Neural cell (in vitro differentiated cells): ENCODE measurements around the gene TIE1. TPM values are rescaled to one million over a fixed set of nuclear protein-coding genes. Genes with fewer than 3 reads are reported as not detected.

Experiments used
- H2AFZ ChIP-seq: fragments of 200-600, 300-800 bp; sonication (generic), shearing (Covaris generic); 2 replicates; pipeline ENCODE4 v1.6.0; 2014; ENCODE audit warnings: low read depth, mild to moderate bottlenecking, antibody characterized with exemption, low read length, moderate library complexity
- H3F3A ChIP-seq: fragments of 200-600 bp; shearing (Covaris generic); 2 replicates; pipeline ENCODE4 v1.6.1; 2016; ENCODE audit warnings: mild to moderate bottlenecking, moderate library complexity, mixed read lengths, antibody characterized with exemption, low read length; ENCODE audit not compliant: insufficient read depth, poor library complexity, severe bottlenecking
- H3K27ac ChIP-seq: fragments of 200-600, 300-800 bp; sonication (generic), shearing (Covaris generic); 2 replicates; pipeline ENCODE4 v1.5.1; 2014; ENCODE audit warnings: mild to moderate bottlenecking, low read length, moderate library complexity
- H3K27me3 ChIP-seq: fragments of 300-800, 200-600 bp; sonication (generic), shearing (Covaris generic); 2 replicates; pipeline ENCODE4 v1.6.0; 2014; ENCODE audit warnings: mild to moderate bottlenecking, low read depth, low read length, moderate library complexity; ENCODE audit not compliant: insufficient read depth
- H3K36me3 ChIP-seq: fragments of 300-800, 200-600 bp; sonication (generic), shearing (Covaris generic); 2 replicates; pipeline ENCODE4 v1.5.1; 2014; ENCODE audit warnings: mild to moderate bottlenecking, antibody characterized with exemption, low read length, moderate library complexity; ENCODE audit not compliant: insufficient read depth
- H3K4me2 ChIP-seq: fragments of 300-800, 200-600 bp; sonication (generic), shearing (Covaris generic); 2 replicates; pipeline ENCODE4 v1.6.0; 2014; ENCODE audit warnings: mild to moderate bottlenecking, low read length
- H3K4me3 ChIP-seq: fragments of 300-800, 200-600 bp; sonication (generic), shearing (Covaris generic); 2 replicates; pipeline ENCODE4 v1.5.1; 2014; ENCODE audit warnings: mild to moderate bottlenecking, low read length, moderate library complexity
- H3K79me2 ChIP-seq: fragments of 200-600 bp; shearing (Covaris generic); replicated peaks from 2 replicates; pipeline ENCODE4 v1.6.0; 2014; ENCODE audit warnings: mild to moderate bottlenecking, low read length, moderate library complexity; ENCODE audit not compliant: insufficient read depth
- H3K9ac ChIP-seq: fragments of 300-800, 200-600 bp; sonication (generic), shearing (Covaris generic); 2 replicates; pipeline ENCODE4 v1.6.1; 2016; ENCODE audit warnings: mild to moderate bottlenecking, low read length, mixed read lengths
- H3K9me2 ChIP-seq: fragments of 200-600 bp; shearing (Covaris generic); 2 replicates; pipeline ENCODE4 v1.6.1; 2016; ENCODE audit warnings: mild to moderate bottlenecking, low read length, mixed read lengths; ENCODE audit not compliant: insufficient read depth
- H3K9me3 ChIP-seq: fragments of 200-600, 300-800 bp; sonication (generic), shearing (Covaris generic); 2 replicates; pipeline ENCODE4 v1.6.1; 2016; ENCODE audit warnings: mild to moderate bottlenecking, mixed run types, low read length, moderate library complexity, mixed read lengths
- H4K20me1 ChIP-seq: fragments of 200-600 bp; shearing (Covaris generic); 2 replicates; pipeline ENCODE4 v1.6.1; 2016; ENCODE audit warnings: mild to moderate bottlenecking, mixed run types; ENCODE audit not compliant: insufficient read depth
- EP300 ChIP-seq: fragments of 450-650 bp; conservative IDR thresholded peaks from 2 replicates; pipeline ENCODE4 v1.6.1; 2014; ENCODE audit warnings: antibody characterized with exemption, mild to moderate bottlenecking, moderate library complexity; ENCODE audit not compliant: poor library complexity, severe bottlenecking
- EZH2 ChIP-seq: fragments of 200-600, 300-800 bp; shearing (Covaris generic), sonication (generic); IDR thresholded peaks from 2 replicates; pipeline ENCODE4 v1.6.1; 2014; ENCODE audit warnings: antibody characterized with exemption, low read length, borderline replicate concordance, mild to moderate bottlenecking; ENCODE audit not compliant: insufficient read depth, poor library complexity, severe bottlenecking
- MXI1 ChIP-seq: fragments of 450-650 bp; conservative IDR thresholded peaks from 2 replicates; pipeline ENCODE4 v1.6.1; 2014; ENCODE audit warnings: antibody characterized with exemption, mild to moderate bottlenecking; ENCODE audit not compliant: poor library complexity, severe bottlenecking
- POLR2AphosphoS5 ChIP-seq: IDR thresholded peaks from 2 replicates; pipeline ENCODE4 v1.6.1; 2012
- RAD21 ChIP-seq: fragments of 450-650 bp; conservative IDR thresholded peaks from 2 replicates; pipeline ENCODE4 v1.6.1; 2014; ENCODE audit warnings: antibody characterized with exemption, mild to moderate bottlenecking, moderate library complexity
- SMC3 ChIP-seq: fragments of 450-650 bp; conservative IDR thresholded peaks from 2 replicates; pipeline ENCODE4 v1.6.1; 2014; ENCODE audit warnings: antibody characterized with exemption, mild to moderate bottlenecking, moderate library complexity; ENCODE audit not compliant: poor library complexity
- TAF1 ChIP-seq: IDR thresholded peaks from 2 replicates; pipeline ENCODE4 v1.6.1; 2012; ENCODE audit warnings: low read depth
- polyA plus RNA-seq: library from polyadenylated mRNA; depleted of rRNA; stranded (reverse); fragments of >200 nt; gene quantifications from 2 replicates; pipeline ENCODE4 v1.2.3, GENCODE V29; 2014
- TF ChIP-seq, protein P1 (sequence below): IDR thresholded peaks from 2 replicates; pipeline ENCODE4 v1.6.1; 2012; ENCODE audit warnings: borderline replicate concordance
- TF ChIP-seq, protein P2 (sequence below): fragments of 450-650 bp; IDR thresholded peaks from 2 replicates; pipeline ENCODE4 v1.5.1; 2014; ENCODE audit warnings: antibody characterized with exemption, mild to moderate bottlenecking, moderate library complexity; ENCODE audit not compliant: poor library complexity, severe bottlenecking

The TIE1 gene
- polyA plus RNA-seq, 1 donor from 2014 or later = not detected

DNA sequence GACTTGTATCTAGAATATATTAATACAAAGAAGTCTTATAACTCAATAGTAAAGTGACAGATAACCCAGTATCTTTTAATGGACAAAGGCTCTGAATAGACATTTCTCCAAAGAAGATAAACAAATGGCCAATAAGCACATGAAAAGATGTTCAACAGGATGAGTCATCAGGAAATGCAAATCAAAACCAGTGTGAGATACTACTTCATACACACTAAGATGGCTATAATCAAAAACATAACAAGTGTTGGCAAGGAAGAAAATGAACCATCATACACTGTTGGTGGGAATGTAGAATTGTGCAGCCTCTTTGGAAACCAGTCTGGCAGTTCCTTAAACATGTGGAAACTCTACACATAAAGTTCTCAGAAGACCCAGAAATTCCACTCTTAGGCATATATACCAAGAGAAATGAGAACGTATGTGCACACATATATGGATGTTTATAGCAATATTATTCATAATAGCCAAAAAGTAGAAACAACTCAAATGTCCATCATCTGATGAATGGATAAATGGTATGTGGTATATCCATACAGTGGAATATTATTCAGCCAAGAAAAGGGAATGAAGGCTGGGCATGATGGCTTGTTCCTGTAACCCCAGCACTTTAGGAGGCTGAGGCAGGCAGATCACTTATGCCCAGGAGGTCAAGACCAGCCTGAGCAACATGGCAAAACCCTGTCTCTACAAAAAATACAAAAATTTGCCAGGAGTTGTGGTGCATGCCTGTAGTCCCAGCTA, 26.9 kb downstream of the TIE1 start:
- no peaks in the 10 kb centered on the region for H3K79me2 ChIP-seq
- H2AFZ ChIP-seq = no peak overlapping the region
- no peak overlapping the region for H3K4me3 ChIP-seq
- H4K20me1 ChIP-seq = no peaks in the 10 kb centered on the region
- H3K27me3 ChIP-seq = no peaks in the 10 kb centered on the region
- H3F3A ChIP-seq = no peaks in the 10 kb centered on the region
- H3K9me3 ChIP-seq = peaks cover 5% of the 10 kb centered on the region
- no peak overlapping the region for H3K4me2 ChIP-seq
- H3K9ac ChIP-seq = no peak overlapping the region
- TF ChIP-seq EP300 = no peak
- TF ChIP-seq RAD21 = no peak
- TF ChIP-seq, protein P1, sequence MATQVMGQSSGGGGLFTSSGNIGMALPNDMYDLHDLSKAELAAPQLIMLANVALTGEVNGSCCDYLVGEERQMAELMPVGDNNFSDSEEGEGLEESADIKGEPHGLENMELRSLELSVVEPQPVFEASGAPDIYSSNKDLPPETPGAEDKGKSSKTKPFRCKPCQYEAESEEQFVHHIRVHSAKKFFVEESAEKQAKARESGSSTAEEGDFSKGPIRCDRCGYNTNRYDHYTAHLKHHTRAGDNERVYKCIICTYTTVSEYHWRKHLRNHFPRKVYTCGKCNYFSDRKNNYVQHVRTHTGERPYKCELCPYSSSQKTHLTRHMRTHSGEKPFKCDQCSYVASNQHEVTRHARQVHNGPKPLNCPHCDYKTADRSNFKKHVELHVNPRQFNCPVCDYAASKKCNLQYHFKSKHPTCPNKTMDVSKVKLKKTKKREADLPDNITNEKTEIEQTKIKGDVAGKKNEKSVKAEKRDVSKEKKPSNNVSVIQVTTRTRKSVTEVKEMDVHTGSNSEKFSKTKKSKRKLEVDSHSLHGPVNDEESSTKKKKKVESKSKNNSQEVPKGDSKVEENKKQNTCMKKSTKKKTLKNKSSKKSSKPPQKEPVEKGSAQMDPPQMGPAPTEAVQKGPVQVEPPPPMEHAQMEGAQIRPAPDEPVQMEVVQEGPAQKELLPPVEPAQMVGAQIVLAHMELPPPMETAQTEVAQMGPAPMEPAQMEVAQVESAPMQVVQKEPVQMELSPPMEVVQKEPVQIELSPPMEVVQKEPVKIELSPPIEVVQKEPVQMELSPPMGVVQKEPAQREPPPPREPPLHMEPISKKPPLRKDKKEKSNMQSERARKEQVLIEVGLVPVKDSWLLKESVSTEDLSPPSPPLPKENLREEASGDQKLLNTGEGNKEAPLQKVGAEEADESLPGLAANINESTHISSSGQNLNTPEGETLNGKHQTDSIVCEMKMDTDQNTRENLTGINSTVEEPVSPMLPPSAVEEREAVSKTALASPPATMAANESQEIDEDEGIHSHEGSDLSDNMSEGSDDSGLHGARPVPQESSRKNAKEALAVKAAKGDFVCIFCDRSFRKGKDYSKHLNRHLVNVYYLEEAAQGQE = no peak
- TF ChIP-seq, protein P2, sequence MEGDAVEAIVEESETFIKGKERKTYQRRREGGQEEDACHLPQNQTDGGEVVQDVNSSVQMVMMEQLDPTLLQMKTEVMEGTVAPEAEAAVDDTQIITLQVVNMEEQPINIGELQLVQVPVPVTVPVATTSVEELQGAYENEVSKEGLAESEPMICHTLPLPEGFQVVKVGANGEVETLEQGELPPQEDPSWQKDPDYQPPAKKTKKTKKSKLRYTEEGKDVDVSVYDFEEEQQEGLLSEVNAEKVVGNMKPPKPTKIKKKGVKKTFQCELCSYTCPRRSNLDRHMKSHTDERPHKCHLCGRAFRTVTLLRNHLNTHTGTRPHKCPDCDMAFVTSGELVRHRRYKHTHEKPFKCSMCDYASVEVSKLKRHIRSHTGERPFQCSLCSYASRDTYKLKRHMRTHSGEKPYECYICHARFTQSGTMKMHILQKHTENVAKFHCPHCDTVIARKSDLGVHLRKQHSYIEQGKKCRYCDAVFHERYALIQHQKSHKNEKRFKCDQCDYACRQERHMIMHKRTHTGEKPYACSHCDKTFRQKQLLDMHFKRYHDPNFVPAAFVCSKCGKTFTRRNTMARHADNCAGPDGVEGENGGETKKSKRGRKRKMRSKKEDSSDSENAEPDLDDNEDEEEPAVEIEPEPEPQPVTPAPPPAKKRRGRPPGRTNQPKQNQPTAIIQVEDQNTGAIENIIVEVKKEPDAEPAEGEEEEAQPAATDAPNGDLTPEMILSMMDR = no peak
- no peak for TF ChIP-seq EZH2
- TF ChIP-seq TAF1 = no peak
- no peak for TF ChIP-seq SMC3
- no peak for TF ChIP-seq MXI1
- TF ChIP-seq POLR2AphosphoS5 = no peak
- H3K36me3 ChIP-seq = no peaks in the 10 kb centered on the region
- no peaks in the 10 kb centered on the region for H3K9me2 ChIP-seq
- H3K27ac ChIP-seq = no peak overlapping the region

- Histone ChIP-seq H3K9me2 (no peaks in the 10 kb centered on the region), H3K4me3 (no peak overlapping the region), H3K27me3 (no peaks in the 10 kb centered on the region), H4K20me1 (no peaks in the 10 kb centered on the region), H3K36me3 (no peaks in the 10 kb centered on the region), H3K9me3 (peaks cover 5% of the 10 kb centered on the region), H3F3A (no peaks in the 10 kb centered on the region), H3K79me2 (no peaks in the 10 kb centered on the region), H3K4me2 (no peak overlapping the region), H3K9ac (no peak overlapping the region), H3K27ac (no peak overlapping the region), H2AFZ (no peak overlapping the region)
- TF ChIP-seq EZH2 (no peak), RAD21 (no peak), TAF1 (no peak)
Observed at GRCh38 chr1:43329995-43330751, 29.4 kb downstream of the TIE1 start.
